Urothelium cell line (cell line): ENCODE measurements around the gene ZNF487.
"Not testable (repeated sequence)": the region's sequence is repeated elsewhere in the genome, so short reads cannot be mapped to it uniquely, and the experiment has no call there.

Source experiments
- DNase-seq: peaks from one replicate; pipeline ENCODE4 v3.0.0; 2011; ENCODE audit warnings: low spot score, mixed read lengths
- FAIRE-seq: peaks from 2 replicates; lab custom pipeline; 2011; peaks lifted over from hg19 to GRCh38; lab: Jason Lieb, UNC

The ZNF487 gene

DNA sequence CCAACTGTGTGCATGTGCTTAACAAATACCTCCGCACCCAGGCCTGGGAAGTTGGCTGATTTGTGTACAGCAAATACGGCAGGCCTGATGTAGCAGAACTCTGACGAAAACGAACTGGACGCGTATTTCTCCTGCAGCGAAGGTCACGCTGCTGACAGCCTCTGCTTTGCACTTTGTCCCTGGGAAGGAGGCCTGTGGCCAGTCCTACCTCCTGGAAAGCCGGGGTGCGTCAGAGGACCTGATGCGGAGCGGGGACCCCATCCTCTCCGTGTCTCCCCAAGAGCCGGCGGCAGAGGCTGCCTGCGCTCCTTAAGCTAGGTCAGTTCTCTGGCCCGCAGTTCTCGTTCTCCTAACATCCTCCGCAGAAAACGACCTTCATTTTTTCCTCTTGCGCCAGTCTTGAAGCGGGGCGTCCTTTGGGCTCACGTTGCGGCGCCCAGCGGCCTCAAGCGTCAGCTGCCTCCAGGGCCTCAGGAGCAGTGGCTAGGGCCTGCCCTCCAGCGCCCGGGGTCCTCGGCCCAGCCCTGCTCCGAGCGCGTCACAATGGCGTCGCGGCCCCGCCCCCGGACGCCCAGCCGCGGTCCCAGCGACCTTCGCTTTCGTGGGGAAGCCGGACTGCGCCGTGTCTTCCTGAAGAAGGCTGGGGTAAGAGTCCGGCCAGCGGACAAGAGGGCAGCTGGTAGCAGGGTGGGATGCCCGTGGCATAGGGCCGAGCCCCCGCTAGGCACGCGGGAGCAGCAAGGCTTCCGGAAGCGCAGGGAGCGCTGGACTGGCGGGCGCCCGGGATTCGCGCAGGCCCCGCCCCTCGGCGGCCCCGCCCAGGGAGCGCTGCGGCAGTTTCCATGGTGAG, at the start of gene ZNF487:
TSS of gene ZNF487 (plus strand) at position 821 of the 850 bp plus-strand sequence. CDS start 38,703 bp downstream, outside the sequence.
- peak; percentile 97 for DNase-seq
- no peak for FAIRE-seq

DNA sequence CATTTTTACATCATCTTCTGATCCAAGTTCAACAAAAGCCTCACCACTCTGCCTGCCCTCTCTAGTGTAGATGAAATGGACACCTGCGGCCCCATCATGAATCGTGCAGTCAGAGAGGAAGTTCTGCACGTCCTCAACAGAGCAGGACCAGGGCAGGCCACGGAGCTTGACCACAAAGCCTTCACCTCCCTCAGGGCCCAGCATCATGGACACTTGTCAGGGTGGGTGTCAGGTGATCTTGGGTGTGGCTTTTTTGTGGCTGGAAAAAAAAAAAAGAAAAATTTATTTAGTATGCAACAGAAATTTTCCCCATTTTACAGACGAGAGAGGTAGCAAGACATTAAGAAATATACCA, 49.3 kb upstream of the ZNF487 start:
- DNase-seq (no peak), FAIRE-seq (no peak)

DNA sequence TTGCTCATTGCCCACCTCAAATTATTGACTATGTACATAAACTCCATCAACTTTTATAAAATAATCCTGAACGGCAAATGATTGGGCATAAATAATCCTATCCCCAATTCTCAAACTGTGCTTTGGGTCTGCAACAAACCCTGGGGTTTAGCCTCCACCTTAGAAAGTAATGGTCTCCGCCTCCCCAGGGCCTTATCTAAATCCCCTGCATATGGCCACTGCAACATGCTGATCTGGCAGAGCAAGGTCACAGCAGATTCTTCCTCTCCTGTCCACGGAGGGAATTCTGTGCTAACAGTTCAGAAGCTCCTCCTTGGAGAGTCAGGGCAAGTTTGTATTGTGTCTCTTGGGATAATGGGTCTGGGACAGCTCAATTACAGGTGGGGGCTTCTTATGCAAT, 47.0 kb upstream of the ZNF487 start:
- DNase-seq (no peak), FAIRE-seq (no peak)

DNA sequence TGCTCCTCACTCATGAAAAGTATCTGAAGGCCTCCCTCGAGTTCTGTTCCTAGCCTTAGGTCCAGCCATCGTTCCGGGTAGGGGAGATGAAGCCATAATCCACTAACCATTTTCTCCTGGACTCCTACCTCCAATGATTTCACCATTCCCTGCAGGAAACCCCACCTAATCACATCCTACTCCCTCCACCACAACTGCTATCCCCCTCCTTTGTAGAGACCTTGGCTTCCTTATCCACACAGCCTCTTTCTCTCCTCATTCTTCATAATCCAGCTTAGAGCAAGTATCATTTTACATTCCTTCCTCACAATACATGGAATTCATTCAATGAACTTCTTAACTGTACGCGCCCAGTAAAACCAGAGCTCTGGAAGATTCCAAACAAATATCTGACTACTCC, 46.6 kb upstream of the ZNF487 start:
- FAIRE-seq, result no peak
- no peak for DNase-seq

DNA sequence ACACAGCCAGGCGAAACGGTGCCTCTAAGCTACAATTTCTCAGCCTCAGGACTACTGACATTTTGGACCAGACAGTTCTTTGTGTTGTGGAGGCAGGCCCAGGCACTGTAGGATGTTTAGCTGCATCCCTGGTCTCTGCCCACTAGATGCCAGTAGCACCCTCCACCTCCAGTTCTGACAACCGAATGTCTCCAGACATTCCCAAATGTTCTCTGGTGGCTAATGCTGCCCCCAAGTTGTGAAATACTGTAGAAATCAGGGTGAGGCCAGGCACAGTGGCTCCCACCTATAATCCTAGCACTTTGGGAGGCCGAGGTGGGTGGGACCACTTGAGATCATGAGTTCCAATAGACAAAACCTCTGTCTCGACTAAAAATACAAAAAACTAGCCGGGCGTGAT, 46.2 kb upstream of the ZNF487 start:
- FAIRE-seq (no peak), DNase-seq (no peak)

DNA sequence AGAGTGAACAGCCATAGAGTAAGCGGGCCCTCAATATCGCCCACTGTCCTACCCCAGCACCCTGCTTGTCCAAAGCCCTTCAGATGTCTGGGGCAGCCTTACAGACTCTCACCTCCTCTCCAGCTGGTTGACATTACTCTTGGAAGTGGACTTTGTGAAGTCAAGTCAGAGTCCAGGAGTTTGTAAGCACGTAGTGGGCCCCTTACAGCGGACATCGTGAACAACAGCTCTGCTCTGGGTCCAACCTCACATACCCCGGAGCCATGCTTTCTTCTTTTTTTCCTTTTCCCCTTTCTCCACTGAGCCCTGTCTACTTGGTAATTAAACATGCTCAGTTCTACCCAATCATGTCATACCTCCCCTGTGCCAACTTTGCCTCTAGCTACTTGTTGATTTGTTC, 45.4 kb upstream of the ZNF487 start:
- no peak for FAIRE-seq

DNA sequence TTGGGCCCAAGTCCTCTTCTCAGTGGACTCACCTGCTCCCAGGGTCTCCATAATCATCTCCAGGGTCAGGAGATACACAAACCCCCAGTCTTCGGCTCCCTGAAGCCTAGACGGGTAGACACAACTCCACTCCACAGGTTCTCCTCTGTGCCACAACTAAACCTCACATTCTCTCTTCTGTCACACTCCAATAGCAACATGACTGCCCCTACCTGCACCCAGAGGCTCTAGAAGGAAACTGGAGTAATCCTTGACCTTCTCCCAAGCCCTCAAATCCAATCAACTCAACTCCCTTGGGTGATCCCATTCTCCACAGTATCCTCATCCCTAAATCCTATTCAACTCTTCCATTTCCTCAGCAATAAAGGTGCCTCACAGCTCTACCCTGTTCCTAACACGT, 44.2 kb upstream of the ZNF487 start:
- DNase-seq (no peak), FAIRE-seq (no peak)

More for the DNA sequence above, 45.4 kb upstream of the ZNF487 start:
- no peak for DNase-seq

DNA sequence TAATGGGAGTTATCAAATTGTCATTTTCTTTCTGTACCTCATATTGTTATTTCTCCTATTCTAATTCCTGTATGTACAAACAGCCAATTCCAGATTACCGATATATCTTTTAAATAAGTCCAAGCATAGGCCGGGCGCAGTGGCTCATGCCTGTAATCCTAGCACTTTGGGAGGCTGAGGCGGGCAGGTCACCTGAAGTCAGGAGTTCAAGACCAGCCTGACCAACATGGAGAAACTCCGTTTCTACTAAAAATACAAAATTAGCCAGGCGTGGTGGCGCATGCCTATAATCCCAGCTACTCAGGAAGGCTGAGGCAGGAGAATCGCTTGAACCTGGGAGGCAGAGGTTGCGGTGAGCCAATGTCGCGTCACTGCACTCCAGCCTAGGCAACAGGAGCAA, 43.7 kb upstream of the ZNF487 start:
- DNase-seq, FAIRE-seq: not testable (repeated sequence)

DNA sequence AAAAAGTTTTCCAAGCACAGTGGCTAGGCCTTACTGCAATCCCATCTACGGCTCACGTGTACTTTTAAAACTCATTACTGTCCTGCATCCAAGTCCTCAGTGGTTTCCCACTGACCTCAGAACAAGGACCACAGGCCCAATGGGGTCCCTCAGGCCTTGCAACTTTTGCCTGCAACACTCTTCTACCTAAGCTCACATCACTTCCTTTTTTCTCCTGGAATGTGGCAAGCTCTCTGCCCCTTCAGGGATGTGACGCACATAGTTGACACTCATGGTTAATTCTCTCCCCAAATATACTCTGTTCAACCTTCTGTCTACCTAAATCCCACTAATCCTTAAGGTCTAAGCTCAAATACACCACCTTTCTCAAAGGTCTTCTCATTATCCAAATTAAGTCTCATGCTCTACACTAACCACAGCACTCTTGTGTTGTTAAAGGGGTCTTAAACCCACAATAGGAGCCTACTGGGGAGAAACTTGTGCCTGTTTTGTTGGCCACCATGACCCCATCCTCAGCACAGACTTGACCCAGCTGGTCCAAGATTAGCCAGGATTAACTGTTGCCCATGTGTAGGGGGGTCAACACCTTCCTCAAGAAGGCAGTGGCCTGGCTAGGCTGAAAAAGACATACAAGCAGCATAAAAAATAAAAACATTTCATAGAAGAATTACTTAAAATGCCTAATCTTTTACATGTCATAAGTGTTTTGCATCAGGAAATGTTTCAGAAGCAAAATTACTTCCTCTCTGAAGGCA, 43.1 kb upstream of the ZNF487 start:
- DNase-seq (no peak), FAIRE-seq (no peak)

DNA sequence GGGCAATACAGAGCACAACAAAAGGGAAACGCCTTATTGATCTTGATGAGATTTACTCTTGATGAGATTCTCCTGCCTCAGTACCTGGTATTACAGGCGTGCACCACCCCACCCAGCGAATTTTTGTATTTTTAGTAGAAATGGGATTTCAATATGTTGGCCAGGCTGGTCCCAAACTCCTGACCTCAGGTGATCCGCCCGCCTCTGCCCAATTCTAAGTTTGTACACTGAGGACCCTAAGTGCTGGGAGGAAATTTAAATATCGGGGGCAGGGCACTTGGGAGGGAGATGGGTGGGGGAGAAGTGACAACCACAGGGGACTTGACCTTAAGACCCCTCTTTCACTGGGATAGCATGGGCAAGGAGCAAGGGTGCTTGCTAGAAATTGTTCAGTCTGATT, 42.0 kb upstream of the ZNF487 start:
- no peak for FAIRE-seq
- DNase-seq, result no peak

DNA sequence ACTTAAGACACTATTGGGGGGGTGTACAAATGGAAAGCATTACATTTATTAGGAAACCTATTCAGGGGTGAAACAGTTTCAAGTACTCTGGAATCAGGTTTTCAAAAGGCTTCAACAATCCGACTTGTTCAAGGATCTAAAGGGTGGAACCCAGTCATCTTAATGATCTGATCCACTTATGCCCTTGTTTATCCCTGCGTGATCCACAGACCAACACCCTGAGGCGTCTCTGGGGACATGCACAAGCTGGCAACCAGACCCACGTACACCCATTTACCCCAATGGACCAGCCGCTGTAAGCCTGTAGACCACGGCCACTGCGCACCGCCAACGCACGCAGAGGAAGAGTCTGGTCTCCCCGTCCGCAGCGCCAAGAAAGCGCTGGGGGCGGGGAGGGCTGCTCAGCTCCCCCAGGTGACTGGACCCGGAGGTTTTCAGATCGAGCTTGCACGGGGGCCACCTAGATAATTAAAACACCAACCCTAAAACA, 41.3 kb upstream of the ZNF487 start:
- FAIRE-seq (no peak), DNase-seq (no peak)

DNA sequence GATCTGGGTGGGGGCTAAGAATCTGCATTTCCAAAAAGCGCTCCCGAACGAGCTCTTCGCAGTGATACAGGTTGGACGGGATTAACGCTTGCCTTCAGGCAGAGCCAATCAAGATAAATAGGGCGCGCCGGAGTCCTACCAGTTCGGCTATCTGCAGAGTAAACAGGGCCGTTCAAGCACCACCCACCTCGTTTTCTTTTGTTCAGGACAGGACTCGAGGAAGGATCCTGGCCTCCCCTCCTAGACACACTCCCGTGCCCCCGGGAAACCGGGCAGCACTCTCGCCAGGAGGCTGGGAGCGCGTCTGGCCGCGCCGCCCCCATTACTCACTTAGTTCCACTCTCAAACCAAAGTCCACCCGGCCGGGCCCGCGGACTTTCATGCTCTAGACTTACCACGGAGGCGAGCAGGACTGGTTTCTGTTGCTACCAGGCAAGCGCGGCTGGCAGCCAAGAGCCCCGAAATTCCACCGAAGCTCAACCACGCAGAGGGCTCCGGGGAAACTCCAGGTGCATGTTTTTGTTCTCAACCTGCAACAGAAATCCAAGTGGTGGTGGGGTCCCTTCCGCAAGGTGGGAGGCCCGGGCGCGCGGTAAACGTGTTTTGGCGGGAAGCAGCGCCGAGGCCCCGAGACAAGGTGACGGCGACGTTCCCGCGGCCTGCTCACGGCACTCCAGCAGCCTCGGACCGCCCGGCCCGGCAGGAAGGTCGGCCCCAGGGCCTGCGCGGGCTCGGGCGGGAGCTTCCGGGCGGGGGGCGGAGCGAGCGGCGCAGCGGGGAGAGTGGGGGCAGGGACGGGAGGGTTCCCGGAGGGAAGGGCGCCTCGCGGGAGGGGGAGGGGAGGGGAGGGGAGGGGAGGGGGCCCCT, 40.6 kb upstream of the ZNF487 start:
- no peak for FAIRE-seq
- no peak for DNase-seq

DNA sequence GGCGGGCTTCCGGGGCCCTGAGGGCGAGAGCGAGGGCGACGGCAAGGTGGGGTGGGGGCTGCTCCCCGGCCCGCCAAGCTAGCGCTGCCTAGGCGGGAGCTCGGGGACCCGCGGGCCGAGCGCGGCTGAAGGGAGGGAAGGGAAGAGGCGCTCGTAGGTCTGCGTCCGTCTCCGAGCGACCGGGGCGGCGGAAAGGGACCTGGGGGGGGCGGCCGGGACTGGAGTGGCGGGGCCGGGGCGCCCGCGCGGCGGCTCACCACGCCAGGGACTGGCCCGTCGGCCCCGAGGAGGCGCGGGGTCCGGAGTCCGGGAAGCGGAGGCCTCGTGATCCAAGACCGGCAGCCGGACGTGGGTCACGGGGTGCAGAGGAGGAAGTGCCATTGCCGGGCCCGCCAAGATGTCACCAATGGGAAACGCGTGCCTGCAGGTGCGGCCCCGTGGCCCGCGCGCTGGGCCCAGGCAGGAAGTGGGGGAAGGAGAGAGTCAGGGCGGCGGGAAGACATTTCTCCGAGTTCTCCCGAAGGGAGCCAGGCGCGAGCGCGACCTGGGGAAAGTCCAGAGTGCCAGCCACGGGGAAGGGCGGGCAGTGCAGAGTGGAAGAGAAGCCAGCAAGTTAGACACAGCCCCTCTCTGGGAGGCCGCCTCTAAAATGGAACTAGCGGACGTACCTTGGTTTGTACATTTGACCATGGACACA, 39.8 kb upstream of the ZNF487 start:
- DNase-seq, result no peak
- no peak for FAIRE-seq

DNA sequence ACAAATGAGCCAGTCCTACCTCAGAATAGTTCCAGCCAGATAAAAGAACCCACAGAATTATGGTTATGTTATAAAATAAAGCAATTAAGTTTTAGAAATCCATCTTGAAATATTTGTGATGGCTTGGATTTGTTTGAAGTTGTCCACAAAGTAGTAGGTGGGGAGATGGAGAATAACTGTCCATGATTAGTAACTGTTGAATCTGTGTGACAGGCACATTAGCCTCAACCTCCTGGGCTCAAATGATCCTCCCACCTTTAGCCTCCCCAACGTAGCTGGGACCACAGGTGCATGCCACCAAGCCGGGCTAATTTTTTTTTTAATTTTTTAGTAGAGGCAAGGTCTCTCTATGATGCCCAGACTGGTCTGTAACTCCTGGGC, 38.0 kb upstream of the ZNF487 start:
- no peak for DNase-seq
- no peak for FAIRE-seq

DNA sequence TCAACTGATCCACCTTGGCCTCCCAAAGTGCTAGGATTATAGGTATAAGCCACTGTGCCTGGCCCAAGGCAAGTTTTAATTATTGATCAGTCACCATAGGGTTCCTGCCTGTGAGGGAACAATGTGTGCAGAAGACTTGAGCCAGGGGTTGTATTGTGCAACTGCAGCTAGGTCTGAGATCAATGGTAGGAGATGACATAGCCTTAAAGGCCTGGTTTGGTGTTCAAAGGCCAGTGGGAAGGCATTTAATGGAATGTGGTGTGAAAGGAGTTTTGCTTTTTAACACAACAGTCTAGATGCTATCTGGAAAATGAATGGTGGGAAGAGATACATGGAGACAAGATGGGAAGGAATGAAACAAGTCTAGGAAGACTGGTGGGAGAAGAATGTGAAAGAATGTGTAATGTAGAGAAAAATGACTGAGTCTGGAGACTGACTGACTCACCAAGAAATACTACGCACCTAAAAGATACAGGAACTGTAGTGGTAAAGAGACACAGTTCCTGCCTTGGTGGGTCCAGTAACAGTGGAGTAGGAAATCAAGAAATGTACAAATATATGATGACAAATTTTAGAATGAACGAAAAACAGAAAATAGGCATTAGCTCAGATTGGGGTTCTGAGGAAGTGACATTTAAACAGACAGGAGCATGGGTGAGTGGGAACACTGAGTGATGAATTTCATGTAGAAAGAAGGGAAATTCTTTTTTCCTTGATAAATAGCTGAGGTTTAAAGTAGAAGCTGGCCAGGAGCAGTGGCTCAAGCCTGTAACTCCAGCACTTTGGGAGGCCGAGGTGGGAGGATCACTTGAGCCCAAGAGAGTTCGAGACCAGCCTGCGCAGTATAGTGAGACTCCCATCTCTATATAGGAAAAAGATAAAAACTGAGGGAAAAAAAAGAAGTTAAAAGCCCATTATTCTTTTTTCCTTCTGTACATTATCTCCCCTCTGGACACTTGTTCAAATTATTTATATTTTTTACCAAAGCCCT, 37.3 kb upstream of the ZNF487 start:
- FAIRE-seq (no peak), DNase-seq (no peak)

DNA sequence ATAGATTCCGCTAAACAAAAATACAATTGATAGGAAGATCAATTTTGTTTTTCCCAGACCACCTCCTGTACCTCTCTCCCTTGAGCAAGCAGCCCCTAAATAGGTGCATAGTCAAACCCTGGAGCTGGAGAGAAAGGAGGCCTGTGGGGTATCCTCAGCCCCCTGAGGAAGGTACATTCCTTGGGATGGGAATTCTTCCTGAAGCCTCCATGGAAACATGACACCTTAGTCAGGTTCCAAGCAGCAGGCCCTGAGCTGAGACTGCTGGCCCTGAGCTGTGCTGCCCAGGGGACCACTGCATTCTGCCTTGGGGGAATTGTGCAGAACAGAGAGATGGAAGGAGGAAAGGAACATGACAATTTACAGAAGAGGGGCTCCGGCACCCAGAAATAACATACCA, 35.3 kb upstream of the ZNF487 start:
- FAIRE-seq (no peak), DNase-seq (no peak)

DNA sequence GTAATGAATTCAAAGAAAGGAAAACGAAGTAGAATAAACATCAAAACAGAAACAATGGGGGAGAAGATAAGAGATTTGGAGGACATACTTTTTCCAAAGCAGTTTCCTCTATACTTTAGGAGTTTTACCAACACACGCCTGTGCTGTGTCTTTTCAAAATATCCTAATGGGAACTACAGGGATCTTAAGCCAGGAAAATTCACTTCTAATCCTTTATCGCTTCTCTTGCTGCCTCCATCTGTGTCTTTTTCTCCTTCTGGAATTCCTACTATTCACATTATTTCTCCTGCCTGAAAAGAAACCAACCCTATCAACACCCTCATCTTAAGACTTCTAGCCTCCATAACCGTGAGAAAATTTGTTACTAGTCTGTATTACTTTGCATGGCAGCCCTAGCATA, 34.7 kb upstream of the ZNF487 start:
- no peak for FAIRE-seq
- DNase-seq, result no peak

DNA sequence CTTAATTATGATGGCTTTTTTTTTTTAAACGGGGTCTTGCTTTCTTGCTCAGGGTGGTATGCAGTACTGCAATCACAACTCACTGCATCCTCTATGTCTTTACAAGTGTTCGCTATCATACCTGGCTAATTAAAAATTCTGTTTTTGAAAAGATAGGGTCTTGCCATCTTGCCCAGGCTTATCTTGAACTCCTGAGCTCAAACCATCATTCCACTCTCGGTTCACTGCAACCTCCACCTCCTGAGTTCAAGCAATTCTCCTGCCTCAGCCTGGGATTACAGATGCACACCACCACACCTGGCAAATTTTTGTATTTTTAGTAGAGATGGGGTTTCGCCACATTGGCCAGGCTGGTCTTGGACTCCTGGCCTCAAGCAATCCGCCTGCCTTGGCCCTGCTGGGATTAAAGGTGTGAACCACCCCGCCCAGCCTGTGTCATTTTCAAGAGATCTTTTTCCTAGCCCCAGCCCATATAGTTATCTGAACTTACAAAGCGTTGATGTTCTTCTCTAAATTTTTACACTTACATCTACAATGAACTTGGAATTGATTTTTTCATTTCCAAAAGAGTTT, 33.9 kb upstream of the ZNF487 start:
- DNase-seq, result no peak
- FAIRE-seq, result no peak
